GF-D8 (cell line): ENCODE measurements around the gene MAP3K13.
A peak's percentile ranks its signal among the peaks of the same experiment; 100 is the strongest.
"Not testable (repeated sequence)": the region's sequence is repeated elsewhere in the genome, so short reads cannot be mapped to it uniquely, and the experiment has no call there.

Experiments
- DNase-seq: peaks from one replicate; lab custom pipeline; 2025; lab: John Stamatoyannopoulos, UW

Gene MAP3K13

GRCh38 chr3:185451432-185451831 is 88.5 kb downstream of the MAP3K13 start:
- DNase-seq = not testable (repeated sequence)

GRCh38 chr3:185457376-185457775 is 94.4 kb downstream of the MAP3K13 start:
- DNase-seq = no peak

GRCh38 chr3:185460309-185460708 is 97.4 kb downstream of the MAP3K13 start:
- no peak for DNase-seq

GRCh38 chr3:185460719-185461350 is 97.9 kb downstream of the MAP3K13 start:
- no peak for DNase-seq

GRCh38 chr3:185465471-185465870 is 102.5 kb downstream of the MAP3K13 start:
- DNase-seq = no peak

- not testable (repeated sequence) for DNase-seq
Measured at GRCh38 chr3:185466123-185466522, 103.2 kb downstream of the MAP3K13 start.

- no peak for DNase-seq
Measured at GRCh38 chr3:185469542-185469941, 106.6 kb downstream of the MAP3K13 start.

GRCh38 chr3:185470323-185470722 is 107.4 kb downstream of the MAP3K13 start:
- no peak for DNase-seq

- no peak for DNase-seq
Measured at GRCh38 chr3:185473290-185473815, 110.4 kb downstream of the MAP3K13 start.

GRCh38 chr3:185474922-185475321 is 112.0 kb downstream of the MAP3K13 start:
- not testable (repeated sequence) for DNase-seq

- no peak for DNase-seq
Measured at GRCh38 chr3:185477316-185477715, 114.4 kb downstream of the MAP3K13 start.

GRCh38 chr3:185479373-185479945 is 116.5 kb downstream of the MAP3K13 start:
- no peak for DNase-seq

- DNase-seq = no peak
Measured at GRCh38 chr3:185484296-185484695, 121.4 kb downstream of the MAP3K13 start.

GRCh38 chr3:185486394-185486793 is 123.5 kb downstream of the MAP3K13 start:
- no peak for DNase-seq

- no peak for DNase-seq
Measured at GRCh38 chr3:185488465-185488864, 125.5 kb downstream of the MAP3K13 start.

- DNase-seq = no peak
Measured at GRCh38 chr3:185489462-185489861, 126.5 kb downstream of the MAP3K13 start.

GRCh38 chr3:185490241-185490640 is 127.3 kb downstream of the MAP3K13 start:
- DNase-seq = no peak

GRCh38 chr3:185498503-185499396 is 135.8 kb downstream of the MAP3K13 start, which contains the start of gene TMEM41A:
TMEM41A (minus strand) TSS chr3:185499035; CDS start chr3:185498961, 74 bp downstream.
- peak; percentile 71 for DNase-seq

- DNase-seq = no peak
Measured at GRCh38 chr3:185502987-185503386, 140.1 kb downstream of the MAP3K13 start.

- DNase-seq = no peak
Measured at GRCh38 chr3:185503521-185503920, 140.6 kb downstream of the MAP3K13 start.

- no peak for DNase-seq
Measured at GRCh38 chr3:185504636-185505035, 141.7 kb downstream of the MAP3K13 start.

GRCh38 chr3:185507883-185508282 is 144.9 kb downstream of the MAP3K13 start:
- DNase-seq = no peak
